Activated T-cell treated with anti-CD3 and anti-CD28 coated beads for 24 hours (primary cell): ENCODE measurements around the gene DNM1.
A peak's percentile ranks its signal among the peaks of the same experiment; 100 is the strongest.

Experiments used
- DNase-seq: peaks from one replicate; pipeline ENCODE4 v3.0.0-alpha.2; 2020; ENCODE audit warnings: low read depth

The DNM1 gene

GRCh38 chr9:128205296-128205944 lies 2.2 kb downstream of the DNM1 start:
- DNase-seq: no peak

- no peak for DNase-seq
Observed at GRCh38 chr9:128206484-128206883, 3.3 kb downstream of the DNM1 start.

- DNase-seq: no peak
Observed at GRCh38 chr9:128206916-128207910, 4.0 kb downstream of the DNM1 start.

GRCh38 chr9:128208386-128208785 lies 5.2 kb downstream of the DNM1 start:
- no peak for DNase-seq

- DNase-seq: no peak
Observed at GRCh38 chr9:128208946-128209669, 5.9 kb downstream of the DNM1 start.

- no peak for DNase-seq
Observed at GRCh38 chr9:128211186-128211980, 8.2 kb downstream of the DNM1 start.

- DNase-seq: no peak
Observed at GRCh38 chr9:128211981-128212281, 8.8 kb downstream of the DNM1 start.

GRCh38 chr9:128213746-128214497 lies 10.7 kb downstream of the DNM1 start:
- DNase-seq: no peak

- no peak for DNase-seq
Observed at GRCh38 chr9:128214571-128215490, 11.7 kb downstream of the DNM1 start.

GRCh38 chr9:128215491-128216409 lies 12.6 kb downstream of the DNM1 start:
- DNase-seq: no peak

GRCh38 chr9:128216781-128217553 lies 13.8 kb downstream of the DNM1 start:
- DNase-seq: no peak

GRCh38 chr9:128218172-128218517 lies 15.0 kb downstream of the DNM1 start:
- no peak for DNase-seq

- DNase-seq: peak; percentile 94
Observed at GRCh38 chr9:128218518-128219389, 15.6 kb downstream of the DNM1 start.

- DNase-seq: no peak
Observed at GRCh38 chr9:128219831-128220230, 16.7 kb downstream of the DNM1 start.

- DNase-seq: no peak
Observed at GRCh38 chr9:128222026-128222425, 18.8 kb downstream of the DNM1 start.

- DNase-seq: no peak
Observed at GRCh38 chr9:128222880-128223670, 19.9 kb downstream of the DNM1 start.
